Measurements from ENCODE around the gene GNAI1. TPM values are rescaled to one million over a fixed set of nuclear protein-coding genes. Genes with fewer than 3 reads are reported as not detected.

GNAI1 gene
- polyA plus RNA-seq, 2 of the 4 experiments (the other 2 are of a cell fraction) = 46.3 to 96.3 TPM

DNA sequence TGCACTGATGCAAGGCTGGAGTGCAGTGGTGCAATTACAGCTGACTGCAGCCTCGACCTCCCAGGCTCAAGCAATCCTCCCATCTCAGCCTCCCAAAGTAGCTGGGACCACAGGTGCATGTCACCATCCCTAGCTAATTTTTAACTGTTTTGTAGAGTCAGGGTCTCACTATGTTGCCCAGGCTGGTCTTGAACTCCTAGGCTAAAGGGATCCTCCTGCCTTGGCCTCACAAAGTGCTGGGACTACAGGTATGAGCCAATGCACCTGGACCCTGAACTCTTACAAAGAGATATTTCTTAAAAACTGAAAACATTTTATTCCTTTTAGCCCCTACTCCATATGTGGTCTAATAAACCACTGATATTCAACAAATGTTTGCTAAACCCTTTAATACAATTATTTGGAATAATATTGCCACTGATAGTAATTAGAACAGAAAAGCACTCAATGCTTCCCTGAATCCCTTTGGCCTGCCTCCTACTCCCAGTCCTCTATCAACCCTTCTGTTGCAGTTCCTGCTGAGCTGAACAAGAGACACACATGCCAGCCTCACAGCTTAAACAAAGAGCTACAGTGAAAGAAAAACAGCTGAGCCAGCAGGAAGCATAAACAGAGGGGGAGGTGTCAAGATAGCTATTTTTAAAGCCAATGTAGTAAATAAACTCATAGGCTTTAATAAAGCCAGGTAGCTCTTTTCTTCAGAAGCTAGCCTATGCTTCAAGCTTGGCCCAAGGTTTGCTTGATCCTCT, 7.0 kb upstream of the GNAI1 start:
- DNase-seq (ENCODE audit: low read depth in 1 of 2, low spot score in 1 of 2) = no peak
- Histone ChIP-seq H3K4me2 (no peak overlapping the region), H3K4me1 (no peaks in the 10 kb centered on the region), H3K9me3 (no peaks in the 10 kb centered on the region), H3K4me3 (no peak overlapping the region), H3K27ac (no peak overlapping the region)
- no peak for ATAC-seq
- CTCF ChIA-PET = interaction anchor here (1.4 kb wide), 1 partner anchor 17 kb away, joined by 3 read pairs; no protein-coding TSS in a partner anchor
- WGBS (ENCODE audit: missing lambda C conversion rate) = 17% methylated on average over 1 of the region's 1 CpG
- POLR2A ChIA-PET = no interaction called here
- FAIRE-seq = no peak
- TF ChIP-seq MAFK (IDR thresholded peaks at IDR 0.05; ENCODE audit: partially characterized antibody) (peak; percentile 75), FOSB (CRISPR knock-in tag; IDR thresholded peaks at IDR 0.05) (no peak)
- TF ChIP-seq, protein P1, sequence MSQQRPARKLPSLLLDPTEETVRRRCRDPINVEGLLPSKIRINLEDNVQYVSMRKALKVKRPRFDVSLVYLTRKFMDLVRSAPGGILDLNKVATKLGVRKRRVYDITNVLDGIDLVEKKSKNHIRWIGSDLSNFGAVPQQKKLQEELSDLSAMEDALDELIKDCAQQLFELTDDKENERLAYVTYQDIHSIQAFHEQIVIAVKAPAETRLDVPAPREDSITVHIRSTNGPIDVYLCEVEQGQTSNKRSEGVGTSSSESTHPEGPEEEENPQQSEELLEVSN (IDR thresholded peaks at IDR 0.05; ENCODE audit: borderline replicate concordance, low read depth) = no peak

DNA sequence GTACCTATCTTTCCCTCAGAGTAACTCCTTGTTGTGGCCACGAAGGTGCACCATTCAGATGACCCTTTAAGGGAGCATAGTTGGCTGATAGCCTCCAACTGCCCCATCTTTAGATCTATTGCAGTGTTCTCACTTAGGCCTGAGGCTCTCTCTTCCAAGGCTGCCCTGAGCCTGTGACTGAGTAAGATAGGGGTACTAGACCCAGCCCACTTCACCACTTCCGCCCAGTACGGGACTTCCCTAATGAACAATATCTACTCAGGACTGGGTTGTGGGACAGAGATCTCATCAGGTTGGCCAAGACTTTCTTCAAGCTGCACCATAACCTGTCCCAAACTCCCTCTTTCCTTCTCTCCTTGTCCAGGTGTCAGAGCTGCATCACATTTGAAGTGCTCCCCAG, 5.7 kb upstream of the GNAI1 start:
- ATAC-seq = no peak
- no peak for FAIRE-seq
- Histone ChIP-seq H3K9me3 (no peaks in the 10 kb centered on the region), H3K4me3 (no peak overlapping the region), H3K4me2 (no peak overlapping the region), H3K27ac (no peak overlapping the region), H3K4me1 (peaks cover 3% of the 10 kb centered on the region; the same call in 2 of the 3 replicates)
- TF ChIP-seq, protein P2, sequence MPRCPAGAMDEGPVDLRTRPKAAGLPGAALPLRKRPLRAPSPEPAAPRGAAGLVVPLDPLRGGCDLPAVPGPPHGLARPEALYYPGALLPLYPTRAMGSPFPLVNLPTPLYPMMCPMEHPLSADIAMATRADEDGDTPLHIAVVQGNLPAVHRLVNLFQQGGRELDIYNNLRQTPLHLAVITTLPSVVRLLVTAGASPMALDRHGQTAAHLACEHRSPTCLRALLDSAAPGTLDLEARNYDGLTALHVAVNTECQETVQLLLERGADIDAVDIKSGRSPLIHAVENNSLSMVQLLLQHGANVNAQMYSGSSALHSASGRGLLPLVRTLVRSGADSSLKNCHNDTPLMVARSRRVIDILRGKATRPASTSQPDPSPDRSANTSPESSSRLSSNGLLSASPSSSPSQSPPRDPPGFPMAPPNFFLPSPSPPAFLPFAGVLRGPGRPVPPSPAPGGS (IDR thresholded peaks at IDR 0.05) = no peak
- TF ChIP-seq MAFK (IDR thresholded peaks at IDR 0.05; ENCODE audit: partially characterized antibody) = no peak
- TF ChIP-seq JUN (IDR thresholded peaks at IDR 0.05) = no peak
- ChIA-PET CTCF (no interaction called here), POLR2A (no interaction called here)
- 66% methylated on average over 3 of the region's 3 CpGs for WGBS (ENCODE audit: missing lambda C conversion rate)
- no peak for DNase-seq (ENCODE audit: low read depth in 1 of 2, low spot score in 1 of 2)

DNA sequence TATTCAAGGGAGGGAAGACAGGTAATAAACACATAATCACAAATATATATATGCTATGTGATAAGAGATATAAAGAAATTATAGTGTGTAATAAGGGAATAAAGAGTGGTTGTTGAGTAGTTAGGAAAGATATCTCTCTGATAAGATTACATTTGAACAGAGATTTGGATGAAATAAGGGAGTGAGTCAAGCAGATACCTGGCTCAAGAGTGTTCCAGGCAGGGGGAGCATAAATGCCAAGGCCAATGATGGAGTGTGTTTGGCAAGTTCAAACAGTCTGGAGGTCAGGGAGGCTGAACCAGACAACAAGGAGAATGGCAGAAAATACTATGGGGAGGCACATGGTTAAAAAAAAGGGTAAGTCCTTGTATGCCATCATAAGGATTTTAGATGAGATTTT, 4.8 kb upstream of the GNAI1 start:
- peaks cover 7% of the 10 kb centered on the region; the same call in 2 of the 3 replicates for H3K4me1 ChIP-seq
- H3K9me3 ChIP-seq = no peaks in the 10 kb centered on the region
- no peak overlapping the region for H3K27ac ChIP-seq
- CTCF ChIA-PET = no interaction called here
- H3K4me3 ChIP-seq = no peak overlapping the region
- TF ChIP-seq HOXB5 (CRISPR knock-in tag; IDR thresholded peaks at IDR 0.05) (no peak), ZC3H11A (IDR thresholded peaks at IDR 0.05) (no peak), NPAS2 (CRISPR knock-in tag; IDR thresholded peaks at IDR 0.05; ENCODE audit: borderline replicate concordance) (no peak), TP53 (CRISPR knock-in tag; IDR thresholded peaks at IDR 0.05) (no peak), FOSB (CRISPR knock-in tag; IDR thresholded peaks at IDR 0.05) (no peak), RNF2 (IDR thresholded peaks at IDR 0.05; ENCODE audit: borderline replicate concordance, low read depth) (no peak)
- TF ChIP-seq, protein P3, sequence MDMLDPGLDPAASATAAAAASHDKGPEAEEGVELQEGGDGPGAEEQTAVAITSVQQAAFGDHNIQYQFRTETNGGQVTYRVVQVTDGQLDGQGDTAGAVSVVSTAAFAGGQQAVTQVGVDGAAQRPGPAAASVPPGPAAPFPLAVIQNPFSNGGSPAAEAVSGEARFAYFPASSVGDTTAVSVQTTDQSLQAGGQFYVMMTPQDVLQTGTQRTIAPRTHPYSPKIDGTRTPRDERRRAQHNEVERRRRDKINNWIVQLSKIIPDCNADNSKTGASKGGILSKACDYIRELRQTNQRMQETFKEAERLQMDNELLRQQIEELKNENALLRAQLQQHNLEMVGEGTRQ (IDR thresholded peaks at IDR 0.05) = no peak
- TF ChIP-seq, protein P4, sequence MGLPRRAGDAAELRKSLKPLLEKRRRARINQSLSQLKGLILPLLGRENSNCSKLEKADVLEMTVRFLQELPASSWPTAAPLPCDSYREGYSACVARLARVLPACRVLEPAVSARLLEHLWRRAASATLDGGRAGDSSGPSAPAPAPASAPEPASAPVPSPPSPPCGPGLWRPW (IDR thresholded peaks at IDR 0.05) = no peak
- POLR2A ChIA-PET = no interaction called here
- ATAC-seq (no peak), DNase-seq (ENCODE audit: low read depth in 1 of 2, low spot score in 1 of 2) (no peak), FAIRE-seq (no peak)
- H3K4me2 ChIP-seq = no peak overlapping the region

DNA sequence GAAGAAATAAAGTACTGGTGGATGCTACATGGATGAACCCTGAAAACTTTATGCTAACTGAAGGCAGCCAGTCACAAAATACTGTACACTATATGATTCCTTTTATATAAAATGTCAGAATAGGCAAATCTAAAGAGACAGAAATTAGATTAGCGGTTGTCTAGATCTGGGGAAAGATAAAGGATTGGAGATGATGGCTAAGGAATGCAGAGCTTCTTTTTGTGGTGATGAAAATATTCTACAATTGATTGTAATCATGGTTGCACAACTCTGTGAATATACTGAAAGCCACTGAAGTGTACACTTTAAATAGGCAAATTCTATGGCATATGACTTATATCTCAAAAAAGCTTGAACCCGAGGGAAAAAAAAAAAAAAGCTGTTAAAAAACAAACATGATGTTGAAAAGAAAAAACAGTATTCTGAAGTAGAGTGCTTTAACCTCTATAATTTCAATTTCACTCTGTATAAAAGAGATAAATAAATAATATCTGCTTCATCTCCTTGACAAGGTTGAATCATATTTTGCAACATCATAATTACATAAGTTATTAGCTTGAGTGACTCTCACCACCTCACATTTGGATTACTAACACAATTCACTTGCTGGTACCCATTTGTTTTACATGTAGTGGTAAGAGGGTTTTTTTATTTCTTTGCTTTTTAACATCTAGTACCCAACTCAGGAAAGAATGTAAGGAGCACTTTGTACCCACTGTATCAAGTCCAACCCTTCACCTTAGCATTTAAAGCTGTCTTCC, 2.8 kb upstream of the GNAI1 start:
- Histone ChIP-seq H3K9me3 (no peaks in the 10 kb centered on the region), H3K4me1 (peaks cover 10% of the 10 kb centered on the region), H3K4me2 (no peak overlapping the region), H3K27ac (no peak overlapping the region), H3K4me3 (no peak overlapping the region)
- ATAC-seq = no peak
- WGBS (ENCODE audit: missing lambda C conversion rate) = 64% methylated on average over 2 of the region's 2 CpGs
- DNase-seq (ENCODE audit: low read depth in 1 of 2, low spot score in 1 of 2) = no peak
- POLR2A ChIA-PET = no interaction called here
- CTCF ChIA-PET = interaction anchor here (0.7 to 1.3 kb wide), 5 partner anchors 12 to 262 kb away, joined by 3 to 4 read pairs (median 3); no protein-coding TSS in a partner anchor
- FAIRE-seq = no peak
- TF ChIP-seq HOXA7 (CRISPR knock-in tag; IDR thresholded peaks at IDR 0.05) (no peak), EP300 (IDR thresholded peaks at IDR 0.05) (no peak), FOSB (CRISPR knock-in tag; IDR thresholded peaks at IDR 0.05) (no peak), EHMT2 (IDR thresholded peaks at IDR 0.05; ENCODE audit: low read depth) (no peak), TP53 (CRISPR knock-in tag; IDR thresholded peaks at IDR 0.05) (no peak), FOSL2 (IDR thresholded peaks at IDR 0.05) (no peak), FOSL2 (CRISPR knock-in tag; IDR thresholded peaks at IDR 0.05) (no peak), HOXB13 (CRISPR knock-in tag; IDR thresholded peaks at IDR 0.05; ENCODE audit: low read depth) (no peak), ESRRA (IDR thresholded peaks at IDR 0.05; ENCODE audit: borderline replicate concordance, low read length) (no peak), NR3C1 (IDR thresholded peaks at IDR 0.05) (no peak), CBX2 (IDR thresholded peaks at IDR 0.05; ENCODE audit: borderline replicate concordance, low read depth) (no peak), CHD2 (IDR thresholded peaks at IDR 0.05; ENCODE audit: low read length, partially characterized antibody) (no peak), MAZ (IDR thresholded peaks at IDR 0.05; ENCODE audit: borderline replicate concordance, low read depth, low read length) (no peak), NFE2L2 (conservative IDR thresholded peaks at IDR 0.05; ENCODE audit: low read length) (no peak), KDM1A (IDR thresholded peaks at IDR 0.05; ENCODE audit: low read depth) (no peak), ZSCAN20 (CRISPR knock-in tag; IDR thresholded peaks at IDR 0.05) (no peak)
- TF ChIP-seq, protein P1 (IDR thresholded peaks at IDR 0.05; ENCODE audit: borderline replicate concordance, low read depth) = no peak

Measured in A549 (cell line).